Keratinocyte (primary cell): ENCODE results near the gene OR2AG2.

Experiments
- EZH2 ChIP-seq: IDR thresholded peaks from one replicate; pipeline ENCODE4 v1.6.1; 2012; ENCODE audit warnings: inconsistent platforms, mild to moderate bottlenecking, low read length, moderate library complexity
- TF ChIP-seq, protein P1 (sequence below), 3 experiments: IDR thresholded peaks in 1 of 3; conservative IDR thresholded peaks in 1 of 3; optimal IDR thresholded peaks in 1 of 3; 2 replicates in 2 of 3; 3 replicates in 1 of 3; pipeline versions ENCODE3 to v1.5.1; 2011; ENCODE audit warnings: low read length in 3 of 3, mild to moderate bottlenecking in 3 of 3, moderate library complexity in 2 of 3, control low read depth in 1 of 3, inconsistent platforms in 1 of 3; ENCODE audit not compliant: insufficient read depth in 2 of 3; ENCODE audit errors: extremely low read depth in 1 of 3

DNA sequence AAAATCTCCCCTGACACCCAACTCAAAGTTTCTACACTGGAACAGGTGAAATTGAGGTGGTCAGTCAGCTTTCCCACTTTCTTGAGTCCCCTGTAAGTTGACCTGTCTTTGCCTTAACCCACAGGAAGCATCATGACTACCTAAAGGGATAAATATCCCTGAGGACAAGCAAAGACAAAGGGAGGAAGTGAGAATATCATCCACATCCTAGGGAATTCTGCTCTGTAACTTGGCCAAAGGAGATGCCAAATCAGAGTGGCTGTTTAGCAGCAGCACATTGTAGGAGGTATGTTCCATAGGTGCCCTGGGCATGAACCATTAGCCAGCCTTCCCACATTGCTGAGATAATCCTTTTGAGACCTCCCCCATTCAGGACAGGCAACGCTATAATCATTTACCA lies 47.8 kb downstream of the OR2AG2 start:
- TF ChIP-seq, protein P1, sequence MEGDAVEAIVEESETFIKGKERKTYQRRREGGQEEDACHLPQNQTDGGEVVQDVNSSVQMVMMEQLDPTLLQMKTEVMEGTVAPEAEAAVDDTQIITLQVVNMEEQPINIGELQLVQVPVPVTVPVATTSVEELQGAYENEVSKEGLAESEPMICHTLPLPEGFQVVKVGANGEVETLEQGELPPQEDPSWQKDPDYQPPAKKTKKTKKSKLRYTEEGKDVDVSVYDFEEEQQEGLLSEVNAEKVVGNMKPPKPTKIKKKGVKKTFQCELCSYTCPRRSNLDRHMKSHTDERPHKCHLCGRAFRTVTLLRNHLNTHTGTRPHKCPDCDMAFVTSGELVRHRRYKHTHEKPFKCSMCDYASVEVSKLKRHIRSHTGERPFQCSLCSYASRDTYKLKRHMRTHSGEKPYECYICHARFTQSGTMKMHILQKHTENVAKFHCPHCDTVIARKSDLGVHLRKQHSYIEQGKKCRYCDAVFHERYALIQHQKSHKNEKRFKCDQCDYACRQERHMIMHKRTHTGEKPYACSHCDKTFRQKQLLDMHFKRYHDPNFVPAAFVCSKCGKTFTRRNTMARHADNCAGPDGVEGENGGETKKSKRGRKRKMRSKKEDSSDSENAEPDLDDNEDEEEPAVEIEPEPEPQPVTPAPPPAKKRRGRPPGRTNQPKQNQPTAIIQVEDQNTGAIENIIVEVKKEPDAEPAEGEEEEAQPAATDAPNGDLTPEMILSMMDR (optimal IDR thresholded peaks at IDR 0.05 in 1 of 3, IDR thresholded peaks at IDR 0.05 in 1 of 3, conservative IDR thresholded peaks at IDR 0.05 in 1 of 3; ENCODE audit: extremely low read depth in 1 of 3, insufficient read depth in 2 of 3, low read length in 3 of 3): no peak
- TF ChIP-seq EZH2: no peak
